ENCODE measurements around the gene AJAP1.

- TF ChIP-seq MBNL3 (CRISPR knock-in tag; conservative IDR thresholded peaks at IDR 0.05), result no peak
- TF ChIP-seq PATZ1 (CRISPR knock-in tag; IDR thresholded peaks at IDR 0.05), result no peak
- no peak for TF ChIP-seq KLF16 (CRISPR knock-in tag; IDR thresholded peaks at IDR 0.05)
- TF ChIP-seq IRX3 (CRISPR knock-in tag; IDR thresholded peaks at IDR 0.05; ENCODE audit: borderline replicate concordance, low read depth), result no peak
- TF ChIP-seq PCBP1 (IDR thresholded peaks at IDR 0.05; ENCODE audit: borderline replicate concordance, low read depth, low read length), result no peak
- no peak for TF ChIP-seq ESRRA (CRISPR knock-in tag; IDR thresholded peaks at IDR 0.05; ENCODE audit: low read depth)
- TF ChIP-seq ARID3A (IDR thresholded peaks at IDR 0.05; ENCODE audit: low read depth, low read length), result no peak
- no peak for TF ChIP-seq POLR2AphosphoS2 (IDR thresholded peaks at IDR 0.05; ENCODE audit: low read depth, low read length)
- no peak for TF ChIP-seq ZSCAN20 (CRISPR knock-in tag; IDR thresholded peaks at IDR 0.05; ENCODE audit: borderline replicate concordance)
Measured at GRCh38 chr1:4694492-4694891, 40.1 kb downstream of the AJAP1 start.
